Tibial nerve (tissue), 4 donors: ENCODE results near the gene MAGI2.

Experiments
- EP300 ChIP-seq, 2 donors: sonication (generic); formaldehyde crosslinking; IDR thresholded peaks; one replicate each; pipeline ENCODE4 v1.6.1; 2017; ENCODE audit warnings: antibody characterized with exemption in 2 of 2, mild to moderate bottlenecking in 1 of 2
- POLR2A ChIP-seq, 2 donors: fragments of 450-650 bp; IDR thresholded peaks; one replicate each; pipeline ENCODE4 v1.6.1; 2017; ENCODE audit warnings: antibody characterized with exemption in 2 of 2, mild to moderate bottlenecking in 2 of 2, moderate library complexity in 2 of 2
- TF ChIP-seq, protein P1 (sequence below), 5 experiments: fragments of 200-600 bp in 3 of 5; fragments of 450-650 bp in 2 of 5; sonication (generic) in 3 of 5; IDR thresholded peaks; one replicate each; pipeline ENCODE4 v1.5.1; 2016 to 2019; ENCODE audit warnings: antibody characterized with exemption in 5 of 5, mild to moderate bottlenecking in 3 of 5, moderate library complexity in 2 of 5

DNA sequence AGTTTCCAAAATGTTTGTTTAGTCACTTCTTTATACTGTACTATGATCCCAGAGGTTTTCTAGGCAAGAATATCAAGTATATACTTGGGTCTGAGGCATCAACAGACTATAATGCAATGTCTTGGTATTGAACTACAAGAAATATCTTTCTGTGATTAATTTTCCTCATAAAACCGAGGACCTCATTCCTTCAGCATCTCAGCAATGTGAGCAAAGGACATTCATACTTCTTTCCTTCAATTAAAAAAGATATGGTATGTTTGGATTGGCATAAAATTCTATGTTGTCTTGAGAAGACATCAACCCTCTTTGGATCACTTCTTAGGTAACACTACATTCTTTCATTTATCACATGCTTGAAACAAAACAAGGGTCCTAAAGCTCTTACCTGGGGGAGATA lies 1130.3 kb downstream of the MAGI2 start:
- TF ChIP-seq, protein P1, sequence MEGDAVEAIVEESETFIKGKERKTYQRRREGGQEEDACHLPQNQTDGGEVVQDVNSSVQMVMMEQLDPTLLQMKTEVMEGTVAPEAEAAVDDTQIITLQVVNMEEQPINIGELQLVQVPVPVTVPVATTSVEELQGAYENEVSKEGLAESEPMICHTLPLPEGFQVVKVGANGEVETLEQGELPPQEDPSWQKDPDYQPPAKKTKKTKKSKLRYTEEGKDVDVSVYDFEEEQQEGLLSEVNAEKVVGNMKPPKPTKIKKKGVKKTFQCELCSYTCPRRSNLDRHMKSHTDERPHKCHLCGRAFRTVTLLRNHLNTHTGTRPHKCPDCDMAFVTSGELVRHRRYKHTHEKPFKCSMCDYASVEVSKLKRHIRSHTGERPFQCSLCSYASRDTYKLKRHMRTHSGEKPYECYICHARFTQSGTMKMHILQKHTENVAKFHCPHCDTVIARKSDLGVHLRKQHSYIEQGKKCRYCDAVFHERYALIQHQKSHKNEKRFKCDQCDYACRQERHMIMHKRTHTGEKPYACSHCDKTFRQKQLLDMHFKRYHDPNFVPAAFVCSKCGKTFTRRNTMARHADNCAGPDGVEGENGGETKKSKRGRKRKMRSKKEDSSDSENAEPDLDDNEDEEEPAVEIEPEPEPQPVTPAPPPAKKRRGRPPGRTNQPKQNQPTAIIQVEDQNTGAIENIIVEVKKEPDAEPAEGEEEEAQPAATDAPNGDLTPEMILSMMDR (IDR thresholded peaks at IDR 0.05), result no peak
- TF ChIP-seq POLR2A (IDR thresholded peaks at IDR 0.05), result no peak
- TF ChIP-seq EP300 (IDR thresholded peaks at IDR 0.05), result no peak
